ENCODE data around the gene CXCL11.

The CXCL11 gene

DNA sequence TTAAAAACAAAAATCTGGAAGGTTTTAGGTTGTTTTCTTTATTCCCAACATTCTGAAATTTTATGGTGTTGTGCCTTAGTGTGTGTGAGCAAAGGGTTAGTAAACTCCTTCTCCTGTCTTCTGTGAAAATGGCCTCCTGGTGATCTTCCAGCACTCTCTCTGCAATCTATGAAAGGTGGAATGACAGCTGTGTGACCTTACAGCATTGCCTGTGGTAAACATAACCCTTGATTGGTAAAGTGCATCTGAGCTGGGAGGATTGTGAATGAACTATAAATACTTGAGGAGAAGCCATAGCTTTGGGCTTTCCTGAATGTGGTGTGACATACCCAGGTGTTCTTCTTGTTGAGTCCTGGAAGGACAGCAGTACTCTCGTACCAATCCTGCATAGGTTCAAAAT, 48.7 kb upstream of the CXCL11 start (continued):
- TF ChIP-seq CREB5 (CRISPR knock-in tag; IDR thresholded peaks at IDR 0.05; ENCODE audit: low read depth) = no peak

DNA sequence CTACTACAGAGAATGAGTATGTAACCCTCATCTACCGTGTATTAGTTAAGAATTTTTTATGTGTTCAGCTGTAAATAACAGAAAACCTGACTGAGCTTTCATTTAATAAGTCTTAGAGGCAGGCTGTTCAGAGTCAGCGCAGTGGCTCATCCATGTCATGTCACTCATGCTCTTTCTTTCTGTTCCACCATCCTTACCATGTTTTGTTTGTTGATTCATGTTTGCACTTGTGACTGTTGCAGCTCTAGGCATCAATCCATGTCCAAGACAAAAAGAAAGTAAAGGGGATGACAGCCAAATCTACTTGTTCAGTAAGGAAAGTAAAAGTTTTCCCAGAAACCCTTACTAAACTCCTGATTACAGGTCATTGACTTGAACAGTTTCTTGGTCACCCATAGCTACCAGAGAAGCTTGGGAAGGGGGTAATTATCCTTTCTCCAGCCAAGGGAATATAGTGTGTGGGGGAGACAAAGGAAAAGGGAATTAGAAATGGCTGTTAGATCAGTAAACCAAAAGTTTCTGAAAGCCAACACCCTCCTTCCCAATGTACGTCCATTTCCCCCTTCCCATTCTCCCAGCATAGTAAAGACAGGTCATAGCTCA, 47.6 kb upstream of the CXCL11 start:
- ATAC-seq = no peak
- no peak for TF ChIP-seq CREB5 (CRISPR knock-in tag; IDR thresholded peaks at IDR 0.05; ENCODE audit: low read depth)
- TF ChIP-seq ZNF70 (CRISPR knock-in tag; IDR thresholded peaks at IDR 0.05) = no peak
- no peak for TF ChIP-seq ESRRG (CRISPR knock-in tag; IDR thresholded peaks at IDR 0.05)
- no peak for TF ChIP-seq TSHZ2 (CRISPR knock-in tag; IDR thresholded peaks at IDR 0.05)
- no peak for TF ChIP-seq ZFP3 (CRISPR knock-in tag; IDR thresholded peaks at IDR 0.05)
- TF ChIP-seq CSRNP3 (CRISPR knock-in tag; IDR thresholded peaks at IDR 0.05) = no peak
- TF ChIP-seq ZC3H10 (CRISPR knock-in tag; IDR thresholded peaks at IDR 0.05) = no peak
- no peak for TF ChIP-seq ARNTL (CRISPR knock-in tag; IDR thresholded peaks at IDR 0.05; ENCODE audit: borderline replicate concordance, low read depth)
- no peak for TF ChIP-seq ZNF565 (CRISPR knock-in tag; conservative IDR thresholded peaks at IDR 0.05; ENCODE audit: low read depth)
- no peak for TF ChIP-seq RARB (CRISPR knock-in tag; IDR thresholded peaks at IDR 0.05)
- no peak for TF ChIP-seq ISL1 (CRISPR knock-in tag; IDR thresholded peaks at IDR 0.05)
- no peak for TF ChIP-seq ZFP30 (CRISPR knock-in tag; IDR thresholded peaks at IDR 0.05)
- TF ChIP-seq, protein P1, sequence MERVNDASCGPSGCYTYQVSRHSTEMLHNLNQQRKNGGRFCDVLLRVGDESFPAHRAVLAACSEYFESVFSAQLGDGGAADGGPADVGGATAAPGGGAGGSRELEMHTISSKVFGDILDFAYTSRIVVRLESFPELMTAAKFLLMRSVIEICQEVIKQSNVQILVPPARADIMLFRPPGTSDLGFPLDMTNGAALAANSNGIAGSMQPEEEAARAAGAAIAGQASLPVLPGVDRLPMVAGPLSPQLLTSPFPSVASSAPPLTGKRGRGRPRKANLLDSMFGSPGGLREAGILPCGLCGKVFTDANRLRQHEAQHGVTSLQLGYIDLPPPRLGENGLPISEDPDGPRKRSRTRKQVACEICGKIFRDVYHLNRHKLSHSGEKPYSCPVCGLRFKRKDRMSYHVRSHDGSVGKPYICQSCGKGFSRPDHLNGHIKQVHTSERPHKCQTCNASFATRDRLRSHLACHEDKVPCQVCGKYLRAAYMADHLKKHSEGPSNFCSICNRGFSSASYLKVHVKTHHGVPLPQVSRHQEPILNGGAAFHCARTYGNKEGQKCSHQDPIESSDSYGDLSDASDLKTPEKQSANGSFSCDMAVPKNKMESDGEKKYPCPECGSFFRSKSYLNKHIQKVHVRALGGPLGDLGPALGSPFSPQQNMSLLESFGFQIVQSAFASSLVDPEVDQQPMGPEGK (CRISPR knock-in tag; IDR thresholded peaks at IDR 0.05; ENCODE audit: borderline replicate concordance) = no peak

DNA sequence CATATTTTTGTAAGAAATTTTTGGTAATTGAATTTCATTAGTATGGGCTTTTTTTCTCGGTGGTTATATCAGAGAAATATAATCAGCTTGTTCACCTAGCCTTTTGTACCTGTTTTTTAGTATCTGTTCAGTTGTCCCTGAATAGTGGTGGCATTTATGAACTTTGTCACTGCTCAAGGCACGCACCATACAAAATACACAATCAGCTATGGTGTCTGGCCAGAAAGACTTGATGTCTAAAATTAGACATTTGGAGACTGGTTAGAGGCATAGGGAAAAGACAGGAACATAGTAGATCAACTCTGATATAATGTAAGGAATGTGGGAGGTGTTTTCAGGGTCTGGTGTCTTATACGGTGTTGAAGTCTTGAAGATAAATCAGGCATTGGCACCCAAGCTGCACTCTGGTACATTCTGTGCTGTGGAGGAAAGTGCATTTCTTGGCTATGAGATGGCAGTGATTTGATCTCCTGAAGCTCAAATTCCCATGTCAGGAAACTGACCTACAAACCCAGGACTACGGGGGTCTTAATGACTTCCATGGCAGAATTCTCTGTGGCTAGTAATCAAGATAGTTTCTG, 42.3 kb upstream of the CXCL11 start:
- TF ChIP-seq ZNF565 (CRISPR knock-in tag; conservative IDR thresholded peaks at IDR 0.05; ENCODE audit: low read depth) (no peak), PPARA (CRISPR knock-in tag; IDR thresholded peaks at IDR 0.05; ENCODE audit: borderline replicate concordance) (no peak), TOX (CRISPR knock-in tag; IDR thresholded peaks at IDR 0.05; ENCODE audit: borderline replicate concordance) (no peak), ZFP3 (CRISPR knock-in tag; IDR thresholded peaks at IDR 0.05) (no peak), CSRNP3 (CRISPR knock-in tag; IDR thresholded peaks at IDR 0.05) (no peak), ESRRG (CRISPR knock-in tag; IDR thresholded peaks at IDR 0.05) (no peak), ZFP30 (CRISPR knock-in tag; IDR thresholded peaks at IDR 0.05) (no peak), TCF4 (CRISPR knock-in tag; IDR thresholded peaks at IDR 0.05; ENCODE audit: borderline replicate concordance) (no peak), SNAI2 (CRISPR knock-in tag; IDR thresholded peaks at IDR 0.05) (no peak), CREB5 (CRISPR knock-in tag; IDR thresholded peaks at IDR 0.05; ENCODE audit: low read depth) (no peak), ZNF8 (CRISPR knock-in tag; IDR thresholded peaks at IDR 0.05) (no peak), ARNTL (CRISPR knock-in tag; IDR thresholded peaks at IDR 0.05; ENCODE audit: borderline replicate concordance, low read depth) (no peak), ZNF70 (CRISPR knock-in tag; IDR thresholded peaks at IDR 0.05) (no peak)
- TF ChIP-seq, protein P1 (CRISPR knock-in tag; IDR thresholded peaks at IDR 0.05; ENCODE audit: borderline replicate concordance) = no peak
- peak; percentile 34; the same call in 1 of the 3 replicates for ATAC-seq
